Measurements from ENCODE around the gene CDCP2. TPM values are rescaled to one million over a fixed set of nuclear protein-coding genes. Genes with fewer than 3 reads are reported as not detected.

Gene CDCP2
- total RNA-seq, 1 experiment from 2014 or later, result not detected

GRCh38 chr1:54186056-54186455 lies 33.3 kb upstream of the CDCP2 start:
- intact Hi-C loops (cut with micrococcal nuclease; ENCODE audit: unreplicated experiment) (no loop called here), in situ Hi-C loops (cut with HindIII; ENCODE audit: low pct_unique_long_range_greater_than_20kb, low sequenced_read_pairs) (no loop called here)
- BruUV-seq (replicated peaks), result no TSS peak
- POLR2A ChIA-PET, result no interaction called here
- ATAC-seq (no peak), DNase-seq (ENCODE audit: low read depth, low spot score) (no peak)
- TF ChIP-seq REST (IDR thresholded peaks at IDR 0.05; ENCODE audit: insufficient read depth in 1 of 2, low read depth in 2 of 2, low read length in 1 of 2) (no peak), SIN3A (IDR thresholded peaks at IDR 0.05; ENCODE audit: borderline replicate concordance, insufficient read depth, low read depth, low read length) (no peak), TCF7L2 (IDR thresholded peaks at IDR 0.05; ENCODE audit: low read depth, low read length) (no peak), POLR2AphosphoS5 (IDR thresholded peaks at IDR 0.05; ENCODE audit: low read depth, low read length) (no peak)
- TF ChIP-seq, protein P1, sequence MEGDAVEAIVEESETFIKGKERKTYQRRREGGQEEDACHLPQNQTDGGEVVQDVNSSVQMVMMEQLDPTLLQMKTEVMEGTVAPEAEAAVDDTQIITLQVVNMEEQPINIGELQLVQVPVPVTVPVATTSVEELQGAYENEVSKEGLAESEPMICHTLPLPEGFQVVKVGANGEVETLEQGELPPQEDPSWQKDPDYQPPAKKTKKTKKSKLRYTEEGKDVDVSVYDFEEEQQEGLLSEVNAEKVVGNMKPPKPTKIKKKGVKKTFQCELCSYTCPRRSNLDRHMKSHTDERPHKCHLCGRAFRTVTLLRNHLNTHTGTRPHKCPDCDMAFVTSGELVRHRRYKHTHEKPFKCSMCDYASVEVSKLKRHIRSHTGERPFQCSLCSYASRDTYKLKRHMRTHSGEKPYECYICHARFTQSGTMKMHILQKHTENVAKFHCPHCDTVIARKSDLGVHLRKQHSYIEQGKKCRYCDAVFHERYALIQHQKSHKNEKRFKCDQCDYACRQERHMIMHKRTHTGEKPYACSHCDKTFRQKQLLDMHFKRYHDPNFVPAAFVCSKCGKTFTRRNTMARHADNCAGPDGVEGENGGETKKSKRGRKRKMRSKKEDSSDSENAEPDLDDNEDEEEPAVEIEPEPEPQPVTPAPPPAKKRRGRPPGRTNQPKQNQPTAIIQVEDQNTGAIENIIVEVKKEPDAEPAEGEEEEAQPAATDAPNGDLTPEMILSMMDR (IDR thresholded peaks at IDR 0.05), result no peak
- Histone ChIP-seq H3K9me3 (ENCODE audit: control insufficient read depth, insufficient read depth, low read depth, low read length) (no peaks in the 10 kb centered on the region), H3K4me3 (ENCODE audit: low read depth in 2 of 2, low read length in 2 of 2) (no peak overlapping the region), H3K4me1 (ENCODE audit: control insufficient read depth, insufficient read depth, low read length) (no peaks in the 10 kb centered on the region), H3K27me3 (ENCODE audit: control insufficient read depth, insufficient read depth, low read length) (no peaks in the 10 kb centered on the region), H3K36me3 (ENCODE audit: control insufficient read depth, insufficient read depth, low read length) (no peaks in the 10 kb centered on the region), H3K27ac (ENCODE audit: low read length) (no peak overlapping the region)
- CTCF ChIA-PET, result no interaction called here

DNA sequence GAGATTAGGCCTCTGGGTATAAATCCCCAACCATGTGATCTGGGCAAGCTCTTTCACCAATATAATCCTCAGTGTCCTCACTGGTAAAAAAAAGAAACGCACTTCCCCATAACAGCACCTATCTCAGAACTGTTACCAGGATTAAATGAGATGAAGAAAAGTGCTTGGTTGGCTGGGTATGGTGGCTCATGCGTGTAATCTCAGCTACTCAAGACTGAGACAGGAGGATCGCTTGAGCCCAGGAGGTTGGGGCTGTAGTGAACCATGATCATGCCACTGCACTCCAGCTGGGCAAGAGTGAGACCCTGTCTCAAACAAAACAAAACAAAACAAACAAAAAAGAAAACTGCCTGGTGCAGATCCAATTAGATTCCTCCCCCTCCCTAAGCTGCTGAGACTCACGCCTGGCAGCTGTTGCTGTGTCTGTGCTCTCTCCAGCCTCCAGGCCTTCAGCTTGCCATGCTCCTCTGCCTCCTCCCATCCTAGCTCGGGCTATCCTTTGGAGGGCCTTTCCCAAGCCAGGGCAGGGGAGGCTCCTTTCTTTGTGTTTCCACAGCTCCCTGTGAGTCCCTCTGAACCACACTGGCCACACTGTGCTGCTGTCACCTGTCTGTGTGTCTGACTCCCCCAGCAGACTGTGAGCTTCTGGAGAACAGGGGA lies 28.0 kb upstream of the CDCP2 start:
- TF ChIP-seq SIN3A (IDR thresholded peaks at IDR 0.05; ENCODE audit: borderline replicate concordance, insufficient read depth, low read depth, low read length) (no peak), POLR2AphosphoS5 (IDR thresholded peaks at IDR 0.05; ENCODE audit: low read depth, low read length) (no peak), REST (IDR thresholded peaks at IDR 0.05; ENCODE audit: insufficient read depth in 1 of 2, low read depth in 2 of 2, low read length in 1 of 2) (no peak)
- TF ChIP-seq, protein P1 (IDR thresholded peaks at IDR 0.05), result no peak
- CTCF ChIA-PET, result interaction anchor here (1.5 kb wide), 1 partner anchor 308 kb away, joined by 9 read pairs; no protein-coding TSS in a partner anchor
- H3K27ac ChIP-seq (ENCODE audit: low read length), result no peak overlapping the region
- DNase-seq (ENCODE audit: low read depth, low spot score) (no peak), ATAC-seq (no peak)
- intact Hi-C loops (cut with micrococcal nuclease; ENCODE audit: unreplicated experiment), result no loop called here
- no peaks in the 10 kb centered on the region for H3K9me3 ChIP-seq (ENCODE audit: control insufficient read depth, insufficient read depth, low read depth, low read length)
- H3K36me3 ChIP-seq (ENCODE audit: control insufficient read depth, insufficient read depth, low read length), result no peaks in the 10 kb centered on the region
- H3K4me3 ChIP-seq (ENCODE audit: low read depth in 2 of 2, low read length in 2 of 2), result no peak overlapping the region
- no peaks in the 10 kb centered on the region for H3K4me1 ChIP-seq (ENCODE audit: control insufficient read depth, insufficient read depth, low read length)
- in situ Hi-C loops (cut with HindIII; ENCODE audit: low pct_unique_long_range_greater_than_20kb, low sequenced_read_pairs), result no loop called here
- no TSS peak for BruUV-seq (replicated peaks)
- POLR2A ChIA-PET, result no interaction called here
- H3K27me3 ChIP-seq (ENCODE audit: control insufficient read depth, insufficient read depth, low read length), result no peaks in the 10 kb centered on the region
